Measurements from ENCODE around the gene SEMA6A. TPM values are rescaled to one million over a fixed set of nuclear protein-coding genes. Genes with fewer than 3 reads are reported as not detected.

SEMA6A gene
- total RNA-seq, 1 experiment from 2014 or later = 406 TPM

GRCh38 chr5:116578676-116579075 is 4.1 kb upstream of the SEMA6A start:
- Mint-ChIP-seq H3K27me3 (ENCODE audit: low read depth) (no peaks in the 10 kb centered on the region), H3K36me3 (peaks cover 3% of the 10 kb centered on the region; the same call in 1 of the 2 replicates), H3K4me3 (no peak overlapping the region), H3K27ac (peak overlapping the region; percentile 14; the same call in 1 of the 2 replicates), H3K9me3 (no peaks in the 10 kb centered on the region), H3K4me1 (peaks cover 32% of the 10 kb centered on the region)
- no peak for TF ChIP-seq NR1H2 (CRISPR knock-in tag; IDR thresholded peaks at IDR 0.05)
- TF ChIP-seq ZBTB43 (CRISPR knock-in tag; IDR thresholded peaks at IDR 0.05) = no peak
- TF ChIP-seq GABPB1 (CRISPR knock-in tag; IDR thresholded peaks at IDR 0.05) = no peak
- ChIA-PET POLR2A (no interaction called here), CTCF (interaction anchor here (4.3 kb wide), 1 partner anchor 369 kb away, joined by 30 read pairs; no protein-coding TSS in a partner anchor)
- DNase-seq (ENCODE audit: low spot score) = no peak
- ATAC-seq = no peak

- Mint-ChIP-seq H3K27me3 (ENCODE audit: low read depth) (no peaks in the 10 kb centered on the region), H3K4me1 (peaks cover 28% of the 10 kb centered on the region), H3K36me3 (peaks cover 16% of the 10 kb centered on the region), H3K4me3 (peak overlapping the region; percentile 100), H3K27ac (peak overlapping the region; percentile 39; the same call in 1 of the 2 replicates), H3K9me3 (no peaks in the 10 kb centered on the region)
- CTCF ChIA-PET = interaction anchor here (0.8 to 4.3 kb wide), 18 partner anchors 20 to 727 kb away, joined by 3 to 30 read pairs (median 4); no protein-coding TSS in a partner anchor
- ATAC-seq (no peak), DNase-seq (ENCODE audit: low spot score) (peak; percentile 34)
- POLR2A ChIA-PET = interaction anchor here (1.0 to 3.5 kb wide), 5 partner anchors 23 to 371 kb away, joined by 3 to 26 read pairs (median 4); no protein-coding TSS in a partner anchor
- TF ChIP-seq MAX (CRISPR knock-in tag; IDR thresholded peaks at IDR 0.05) (0 out of 2 replicates have a peak, but pooled peaks have one; percentile 31), ZNF425 (CRISPR knock-in tag; conservative IDR thresholded peaks at IDR 0.05) (no peak), ZNF423 (CRISPR knock-in tag; IDR thresholded peaks at IDR 0.05) (peak; percentile 73; the same call in 1 of the 2 replicates), USF1 (CRISPR knock-in tag; IDR thresholded peaks at IDR 0.05) (peak; percentile 65; the same call in 1 of the 2 replicates), TCF7 (CRISPR knock-in tag; IDR thresholded peaks at IDR 0.05; ENCODE audit: low read depth) (no peak), ZNF281 (CRISPR knock-in tag; IDR thresholded peaks at IDR 0.05) (no peak), ZBTB43 (CRISPR knock-in tag; IDR thresholded peaks at IDR 0.05) (no peak), HMGXB4 (CRISPR knock-in tag; IDR thresholded peaks at IDR 0.05) (no peak), EMX1 (CRISPR knock-in tag; IDR thresholded peaks at IDR 0.05) (no peak), USF2 (CRISPR knock-in tag; IDR thresholded peaks at IDR 0.05) (peak; percentile 78)
Observed at GRCh38 chr5:116577064-116577788, 2.6 kb upstream of the SEMA6A start.
